Uterus (tissue), 2 donors: ENCODE data around the gene DPYSL5.

Experiments
- CTCF ChIP-seq, 4 experiments: fragments of 200-600 bp in 2 of 4; fragments of 450-650 bp in 2 of 4; sonication (generic) in 2 of 4; IDR thresholded peaks; one replicate each; pipeline ENCODE4 v1.5.1; 2016 to 2019; ENCODE audit warnings: antibody characterized with exemption in 4 of 4, mild to moderate bottlenecking in 2 of 4, moderate library complexity in 1 of 4
- POLR2A ChIP-seq, 2 donors: fragments of 450-650 bp; IDR thresholded peaks; one replicate each; pipeline ENCODE4 v1.6.1; 2016; ENCODE audit warnings: antibody characterized with exemption in 2 of 2, mild to moderate bottlenecking in 1 of 2, moderate library complexity in 1 of 2

DNA sequence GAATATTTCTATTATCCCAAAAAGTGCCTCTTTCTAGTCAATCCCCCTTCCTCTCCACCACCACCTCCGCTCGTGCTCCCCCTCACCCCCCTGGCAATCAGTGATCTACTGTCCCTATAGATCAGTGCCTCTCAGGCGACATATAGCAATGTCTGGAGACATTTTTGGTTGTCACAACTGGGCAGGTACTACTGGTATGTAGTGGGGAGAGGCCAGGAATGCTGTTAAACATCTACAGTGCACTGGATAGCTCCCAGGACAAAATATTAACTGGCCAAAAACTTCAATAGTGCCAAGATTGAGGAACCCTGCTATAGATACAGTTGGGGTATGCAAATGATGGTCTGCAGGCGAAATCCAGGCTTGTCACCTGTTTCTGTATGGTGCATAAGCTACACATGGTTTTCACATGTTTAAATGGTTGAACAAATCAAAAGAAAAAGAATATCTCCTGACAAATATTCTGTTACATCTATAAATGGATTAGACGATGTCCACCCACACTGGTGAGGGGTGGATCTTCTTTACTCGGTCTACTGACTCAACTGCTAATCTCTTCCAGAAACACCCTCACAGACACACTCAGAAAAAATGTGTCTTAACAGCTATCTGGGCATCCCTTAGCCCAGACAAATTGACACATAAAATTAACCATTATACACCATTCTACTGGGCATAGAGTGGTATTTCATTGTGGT, 25.5 kb downstream of the DPYSL5 start:
- TF ChIP-seq POLR2A (IDR thresholded peaks at IDR 0.05) (no peak), CTCF (IDR thresholded peaks at IDR 0.05) (no peak)
